GM12891 (cell line): ENCODE measurements around the gene EGF.

Experiments used
- POLR2AphosphoS5 ChIP-seq: IDR thresholded peaks from 2 replicates; pipeline ENCODE4 v1.6.1; 2011; ENCODE audit warnings: low read depth, low read length, control low read depth
- TAF1 ChIP-seq: IDR thresholded peaks from 2 replicates; pipeline ENCODE4 v1.6.1; 2011; ENCODE audit warnings: low read depth, low read length, control low read depth

GRCh38 chr4:109999585-109999912 lies 86.9 kb downstream of the EGF start:
- TF ChIP-seq POLR2AphosphoS5, result no peak
- no peak for TF ChIP-seq TAF1
